ENCODE results near the gene ZDHHC1. TPM values are rescaled to one million over a fixed set of nuclear protein-coding genes. Genes with fewer than 3 reads are reported as not detected.

The ZDHHC1 gene
- total RNA-seq, 1 donor from 2014 or later, result 4.6 TPM

DNA sequence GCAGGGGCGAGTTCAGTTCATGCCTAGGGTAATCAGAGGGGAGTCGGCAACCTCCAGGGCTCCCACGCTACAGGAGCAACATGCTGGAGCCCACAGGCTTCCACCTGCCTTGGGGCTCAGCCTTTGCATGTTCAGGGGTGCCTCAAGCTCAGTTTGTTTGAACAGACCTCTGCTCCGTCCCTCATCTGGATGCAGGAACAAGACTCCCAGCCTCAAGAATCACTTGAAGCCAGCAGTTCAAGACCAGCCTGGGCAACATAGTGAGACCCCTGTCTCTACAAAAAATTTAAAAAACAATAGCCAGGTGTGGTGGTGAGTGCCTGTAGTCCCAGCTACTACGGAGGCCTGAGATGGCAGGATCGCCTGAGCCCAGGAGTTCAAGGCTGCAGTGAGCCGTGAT lies 9.7 kb upstream of the ZDHHC1 start:
- H3K27me3 Mint-ChIP-seq (ENCODE audit: unreplicated experiment), result peaks cover 14% of the 10 kb centered on the region

GRCh38 chr16:67425580-67425979 lies 9.3 kb upstream of the ZDHHC1 start:
- peaks cover 11% of the 10 kb centered on the region for H3K9me3 Mint-ChIP-seq (ENCODE audit: unreplicated experiment)
- H3K4me1 Mint-ChIP-seq (ENCODE audit: low read depth, unreplicated experiment), result peaks cover 35% of the 10 kb centered on the region
- no peak for DNase-seq
- no peaks in the 10 kb centered on the region for H3K36me3 Mint-ChIP-seq (ENCODE audit: unreplicated experiment)
- H3K27me3 Mint-ChIP-seq (ENCODE audit: unreplicated experiment), result peaks cover 14% of the 10 kb centered on the region
- no peak overlapping the region for H3K27ac Mint-ChIP-seq (ENCODE audit: unreplicated experiment)
- H3K4me3 Mint-ChIP-seq (ENCODE audit: unreplicated experiment), result peak overlapping the region; percentile 59
- TF ChIP-seq, protein P1, sequence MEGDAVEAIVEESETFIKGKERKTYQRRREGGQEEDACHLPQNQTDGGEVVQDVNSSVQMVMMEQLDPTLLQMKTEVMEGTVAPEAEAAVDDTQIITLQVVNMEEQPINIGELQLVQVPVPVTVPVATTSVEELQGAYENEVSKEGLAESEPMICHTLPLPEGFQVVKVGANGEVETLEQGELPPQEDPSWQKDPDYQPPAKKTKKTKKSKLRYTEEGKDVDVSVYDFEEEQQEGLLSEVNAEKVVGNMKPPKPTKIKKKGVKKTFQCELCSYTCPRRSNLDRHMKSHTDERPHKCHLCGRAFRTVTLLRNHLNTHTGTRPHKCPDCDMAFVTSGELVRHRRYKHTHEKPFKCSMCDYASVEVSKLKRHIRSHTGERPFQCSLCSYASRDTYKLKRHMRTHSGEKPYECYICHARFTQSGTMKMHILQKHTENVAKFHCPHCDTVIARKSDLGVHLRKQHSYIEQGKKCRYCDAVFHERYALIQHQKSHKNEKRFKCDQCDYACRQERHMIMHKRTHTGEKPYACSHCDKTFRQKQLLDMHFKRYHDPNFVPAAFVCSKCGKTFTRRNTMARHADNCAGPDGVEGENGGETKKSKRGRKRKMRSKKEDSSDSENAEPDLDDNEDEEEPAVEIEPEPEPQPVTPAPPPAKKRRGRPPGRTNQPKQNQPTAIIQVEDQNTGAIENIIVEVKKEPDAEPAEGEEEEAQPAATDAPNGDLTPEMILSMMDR (IDR thresholded peaks at IDR 0.05; ENCODE audit: partially characterized antibody, unreplicated experiment), result no peak

More for the DNA sequence above, 9.7 kb upstream of the ZDHHC1 start:
- TF ChIP-seq, protein P1 (IDR thresholded peaks at IDR 0.05; ENCODE audit: partially characterized antibody, unreplicated experiment), result no peak
- Mint-ChIP-seq H3K27ac (ENCODE audit: unreplicated experiment) (no peak overlapping the region), H3K9me3 (ENCODE audit: unreplicated experiment) (peaks cover 11% of the 10 kb centered on the region), H3K4me3 (ENCODE audit: unreplicated experiment) (no peak overlapping the region), H3K36me3 (ENCODE audit: unreplicated experiment) (no peaks in the 10 kb centered on the region), H3K4me1 (ENCODE audit: low read depth, unreplicated experiment) (peaks cover 35% of the 10 kb centered on the region)
- no peak for DNase-seq

GRCh38 chr16:67425061-67425460 lies 8.8 kb upstream of the ZDHHC1 start:
- no peaks in the 10 kb centered on the region for H3K36me3 Mint-ChIP-seq (ENCODE audit: unreplicated experiment)
- no peak for DNase-seq
- peak overlapping the region; percentile 59 for H3K4me3 Mint-ChIP-seq (ENCODE audit: unreplicated experiment)
- H3K4me1 Mint-ChIP-seq (ENCODE audit: low read depth, unreplicated experiment), result peaks cover 35% of the 10 kb centered on the region
- peak overlapping the region; percentile 52 for H3K27ac Mint-ChIP-seq (ENCODE audit: unreplicated experiment)
- peaks cover 11% of the 10 kb centered on the region for H3K9me3 Mint-ChIP-seq (ENCODE audit: unreplicated experiment)
- peaks cover 12% of the 10 kb centered on the region for H3K27me3 Mint-ChIP-seq (ENCODE audit: unreplicated experiment)
- TF ChIP-seq, protein P1 (IDR thresholded peaks at IDR 0.05; ENCODE audit: partially characterized antibody, unreplicated experiment), result no peak

DNA sequence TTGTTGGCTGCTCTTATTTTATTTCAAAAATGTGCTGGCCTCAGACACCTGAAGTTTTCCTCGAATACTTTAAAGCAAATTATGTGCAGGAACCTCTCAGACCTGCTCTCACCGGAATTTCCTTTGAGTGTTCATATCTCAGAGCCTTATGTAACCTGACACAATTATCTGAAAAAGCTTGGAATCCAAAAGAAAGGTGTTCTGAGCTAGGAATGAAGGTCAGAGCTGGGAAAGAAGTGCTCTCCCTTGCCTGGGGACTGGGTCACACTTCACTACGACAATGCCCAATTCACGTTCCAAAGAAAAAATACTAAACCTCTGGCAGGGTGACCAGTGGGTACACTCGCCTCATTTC lies 8.0 kb upstream of the ZDHHC1 start:
- Mint-ChIP-seq H3K27ac (ENCODE audit: unreplicated experiment) (peak overlapping the region; percentile 28), H3K36me3 (ENCODE audit: unreplicated experiment) (no peaks in the 10 kb centered on the region), H3K4me3 (ENCODE audit: unreplicated experiment) (peak overlapping the region; percentile 53), H3K9me3 (ENCODE audit: unreplicated experiment) (peaks cover 11% of the 10 kb centered on the region), H3K4me1 (ENCODE audit: low read depth, unreplicated experiment) (peaks cover 34% of the 10 kb centered on the region), H3K27me3 (ENCODE audit: unreplicated experiment) (peaks cover 12% of the 10 kb centered on the region)
- no peak for DNase-seq
- TF ChIP-seq, protein P1 (IDR thresholded peaks at IDR 0.05; ENCODE audit: partially characterized antibody, unreplicated experiment), result no peak

GRCh38 chr16:67423611-67424260 lies 7.5 kb upstream of the ZDHHC1 start:
- H3K27me3 Mint-ChIP-seq (ENCODE audit: unreplicated experiment), result peaks cover 8% of the 10 kb centered on the region

More at GRCh38 chr16:67423611-67424260, 7.5 kb upstream of the ZDHHC1 start:
- Mint-ChIP-seq H3K36me3 (ENCODE audit: unreplicated experiment) (no peaks in the 10 kb centered on the region), H3K4me3 (ENCODE audit: unreplicated experiment) (peak overlapping the region; percentile 53), H3K4me1 (ENCODE audit: low read depth, unreplicated experiment) (peaks cover 30% of the 10 kb centered on the region), H3K27ac (ENCODE audit: unreplicated experiment) (peak overlapping the region; percentile 75), H3K9me3 (ENCODE audit: unreplicated experiment) (peaks cover 9% of the 10 kb centered on the region)
- DNase-seq, result peak; percentile 62
- TF ChIP-seq, protein P1 (IDR thresholded peaks at IDR 0.05; ENCODE audit: partially characterized antibody, unreplicated experiment), result no peak
